ENCODE results near the gene SLC7A1.

SLC7A1 gene

GRCh38 chr13:29550430-29550988 lies 45.0 kb downstream of the SLC7A1 start:
- no peak for DNase-seq

- DNase-seq: no peak
Observed at GRCh38 chr13:29548722-29549121, 46.8 kb downstream of the SLC7A1 start.

GRCh38 chr13:29547153-29547552 lies 48.3 kb downstream of the SLC7A1 start:
- no peak for DNase-seq

- DNase-seq: no peak
Observed at GRCh38 chr13:29546662-29547061, 48.8 kb downstream of the SLC7A1 start.

GRCh38 chr13:29545988-29546387 lies 49.5 kb downstream of the SLC7A1 start:
- DNase-seq: no peak

GRCh38 chr13:29543230-29544215 lies 52.0 kb downstream of the SLC7A1 start:
- no peak for DNase-seq

- no peak for DNase-seq
Observed at GRCh38 chr13:29542381-29542780, 53.1 kb downstream of the SLC7A1 start.

GRCh38 chr13:29541400-29541799 lies 54.1 kb downstream of the SLC7A1 start:
- DNase-seq: no peak

GRCh38 chr13:29540799-29541198 lies 54.7 kb downstream of the SLC7A1 start:
- DNase-seq: no peak

GRCh38 chr13:29540334-29540733 lies 55.2 kb downstream of the SLC7A1 start:
- no peak for DNase-seq

- DNase-seq: no peak
Observed at GRCh38 chr13:29539856-29540255, 55.6 kb downstream of the SLC7A1 start.

GRCh38 chr13:29538652-29539040 lies 56.8 kb downstream of the SLC7A1 start:
- DNase-seq: no peak

GRCh38 chr13:29537736-29538651 lies 57.5 kb downstream of the SLC7A1 start:
- no peak for DNase-seq

- no peak for DNase-seq
Observed at GRCh38 chr13:29536853-29537252, 58.6 kb downstream of the SLC7A1 start.

- no peak for DNase-seq
Observed at GRCh38 chr13:29535663-29536655, 59.5 kb downstream of the SLC7A1 start.

- no peak for DNase-seq
Observed at GRCh38 chr13:29534083-29534482, 61.4 kb downstream of the SLC7A1 start.

- no peak for DNase-seq
Observed at GRCh38 chr13:29532821-29533220, 62.7 kb downstream of the SLC7A1 start.

GRCh38 chr13:29532116-29532515 lies 63.4 kb downstream of the SLC7A1 start:
- no peak for DNase-seq

- DNase-seq: no peak
Observed at GRCh38 chr13:29530901-29531300, 64.6 kb downstream of the SLC7A1 start.

- DNase-seq: no peak
Observed at GRCh38 chr13:29529754-29530153, 65.7 kb downstream of the SLC7A1 start.

GRCh38 chr13:29527916-29528315 lies 67.6 kb downstream of the SLC7A1 start:
- no peak for DNase-seq

GRCh38 chr13:29527511-29527910 lies 68.0 kb downstream of the SLC7A1 start:
- DNase-seq: no peak

All from NCI-H748 treated with DMSO at 0.1 percent for 48 hours (cell line).